Esophagus (tissue), 2 donors: ENCODE results near the gene FAM171A2. TPM values are rescaled to one million over a fixed set of nuclear protein-coding genes. Genes with fewer than 3 reads are reported as not detected.
"Not testable (repeated sequence)": the region's sequence is repeated elsewhere in the genome, so short reads cannot be mapped to it uniquely, and the experiment has no call there.

Source experiments
- H3K27ac ChIP-seq, 2 donors: one replicate each; pipeline ENCODE4 v1.5.1; 2013; ENCODE audit warnings: low read depth in 2 of 2, mild to moderate bottlenecking in 2 of 2, inconsistent platforms in 1 of 2, low read length in 1 of 2, moderate library complexity in 1 of 2
- H3K27me3 ChIP-seq, 2 donors: one replicate each; pipeline ENCODE4 v1.6.1; 2013; ENCODE audit warnings: low read length in 2 of 2, control low read depth in 1 of 2, mild to moderate bottlenecking in 1 of 2; ENCODE audit not compliant: insufficient read depth in 2 of 2, control insufficient read depth in 1 of 2
- H3K36me3 ChIP-seq, 2 donors: one replicate each; pipeline ENCODE4 v1.6.1; 2013; ENCODE audit warnings: low read length in 1 of 2; ENCODE audit not compliant: control insufficient read depth in 2 of 2, insufficient read depth in 2 of 2
- H3K4me1 ChIP-seq, 2 donors: one replicate each; pipeline ENCODE4 v1.6.1; 2013; ENCODE audit warnings: low read length in 1 of 2; ENCODE audit not compliant: control insufficient read depth in 2 of 2, insufficient read depth in 2 of 2
- H3K4me3 ChIP-seq, 2 donors: one replicate each; pipeline ENCODE4 v1.5.1; 2013; ENCODE audit warnings: low read length in 2 of 2, mild to moderate bottlenecking in 2 of 2, low read depth in 1 of 2, moderate library complexity in 1 of 2
- H3K9me3 ChIP-seq, 2 donors: one replicate each; pipeline ENCODE4 v1.6.1; 2013; ENCODE audit warnings: mild to moderate bottlenecking in 2 of 2, low read depth in 1 of 2, low read length in 1 of 2, moderate library complexity in 1 of 2; ENCODE audit not compliant: control insufficient read depth in 2 of 2, insufficient read depth in 1 of 2
- WGBS, 2 donors: extraction: QIAGEN DNeasy Blood & Tissue Kit; methylation state at CpG; one replicate each; pipeline ENCODE4 v1.1.7; 2013; 5-methylcytosine and 5-hydroxymethylcytosine counted together
- polyA plus RNA-seq, 2 donors: library from polyadenylated mRNA; stranded (reverse); fragments of 200-250 nt; gene quantifications; one replicate each; pipeline ENCODE4 v1.2.3, GENCODE V29; 2013
- donor health status: healthy with polysubstance abuse.
- donor health status: Bipolar disorder and iron deficiency.

Gene FAM171A2
- polyA plus RNA-seq, 2 donors = 1.2 to 2.2 TPM

DNA sequence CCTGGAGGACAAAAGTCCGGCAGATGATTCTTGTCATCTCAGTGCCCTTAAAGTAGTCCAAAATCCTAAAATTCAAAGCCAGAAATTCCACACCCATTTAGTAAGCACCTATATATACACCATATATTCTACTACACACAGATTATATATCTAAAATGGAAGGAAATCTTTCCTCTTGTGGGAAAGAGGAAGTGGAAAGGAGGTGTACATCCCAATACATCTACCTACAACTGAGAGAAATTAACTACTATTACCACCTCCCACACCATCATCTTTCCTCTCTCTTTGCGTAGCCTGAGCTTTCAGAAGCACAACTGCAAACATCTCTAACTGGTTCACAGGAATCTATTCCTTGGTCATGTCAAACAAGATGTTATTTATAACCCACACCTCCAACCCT, 31.2 kb upstream of the FAM171A2 start:
- peaks cover 14 to 20% of the 10 kb centered on the region in 2 donors for H3K36me3 ChIP-seq
- no peaks in the 10 kb centered on the region for H3K9me3 ChIP-seq
- H3K27ac ChIP-seq = no peak overlapping the region
- no peaks in the 10 kb centered on the region for H3K4me1 ChIP-seq
- no peaks in the 10 kb centered on the region for H3K27me3 ChIP-seq
- no peak overlapping the region for H3K4me3 ChIP-seq
- WGBS, 2 donors = 96 to 97% methylated on average over 2 of the region's 2 CpGs

DNA sequence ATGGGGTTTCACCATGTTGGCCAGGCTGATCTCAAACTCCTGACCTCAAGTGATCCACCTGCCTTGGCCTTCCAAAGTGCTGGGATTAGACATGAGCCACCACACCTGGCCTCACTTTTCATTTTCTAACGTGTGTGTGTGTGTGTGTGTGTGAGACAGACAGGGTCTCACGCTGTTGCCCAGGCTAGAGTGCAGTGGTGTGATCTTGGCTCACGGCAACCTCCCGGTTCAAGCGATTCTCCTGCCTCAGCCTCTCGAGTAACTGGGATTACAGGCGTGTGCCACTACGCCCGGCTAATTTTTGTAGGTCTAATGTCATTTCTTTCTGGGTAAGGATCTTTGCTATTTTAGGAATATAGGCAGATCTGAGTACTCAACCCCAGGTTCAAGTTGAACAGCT, 30.5 kb upstream of the FAM171A2 start:
- H3K27ac ChIP-seq = not testable (repeated sequence)
- peaks cover 8 to 15% of the 10 kb centered on the region in 2 donors for H3K36me3 ChIP-seq

DNA sequence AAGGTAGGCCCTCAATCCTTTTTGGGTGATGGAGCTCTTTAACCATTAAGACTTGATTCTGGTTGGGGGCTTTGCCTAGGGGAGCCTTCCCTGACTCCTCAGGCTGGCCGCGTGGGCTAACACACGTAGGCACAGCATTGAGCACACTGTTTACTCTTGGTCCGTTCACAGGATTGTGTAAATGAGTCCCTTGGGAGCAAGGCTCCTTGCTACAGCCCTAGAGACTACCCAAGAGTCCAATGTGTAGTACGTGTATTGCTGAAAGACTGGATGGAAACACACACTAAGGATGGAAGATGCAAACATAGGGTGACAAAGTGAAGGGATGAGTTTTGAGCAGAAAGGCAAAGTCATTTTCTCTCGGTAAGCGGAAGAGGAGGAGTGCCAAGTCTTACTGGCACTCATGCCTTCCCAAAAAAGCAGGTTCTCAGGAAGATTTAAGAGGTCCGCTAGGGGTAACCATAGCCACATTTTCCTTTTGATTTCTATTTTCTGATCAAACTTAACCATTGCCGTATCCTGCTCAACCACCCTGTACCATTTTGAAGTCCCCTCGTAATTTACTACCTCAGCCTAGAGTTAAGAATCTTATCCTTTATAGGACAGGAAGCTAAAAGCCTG, 26.7 kb upstream of the FAM171A2 start:
- no peaks in the 10 kb centered on the region for H3K36me3 ChIP-seq
- H3K9me3 ChIP-seq = no peaks in the 10 kb centered on the region
- no peak overlapping the region for H3K27ac ChIP-seq
- H3K4me1 ChIP-seq = peaks cover 5 to 7% of the 10 kb centered on the region in 2 donors
- 82 to 84% methylated on average over 10 of the region's 10 CpGs for WGBS, 2 donors
- no peak overlapping the region for H3K4me3 ChIP-seq
- H3K27me3 ChIP-seq = no peaks in the 10 kb centered on the region

More for the DNA sequence above, 30.5 kb upstream of the FAM171A2 start:
- not testable (repeated sequence) for H3K27me3 ChIP-seq, H3K4me1 ChIP-seq, H3K9me3 ChIP-seq, H3K4me3 ChIP-seq
- 93 to 96% methylated on average over 9 of the region's 9 CpGs for WGBS, 2 donors

DNA sequence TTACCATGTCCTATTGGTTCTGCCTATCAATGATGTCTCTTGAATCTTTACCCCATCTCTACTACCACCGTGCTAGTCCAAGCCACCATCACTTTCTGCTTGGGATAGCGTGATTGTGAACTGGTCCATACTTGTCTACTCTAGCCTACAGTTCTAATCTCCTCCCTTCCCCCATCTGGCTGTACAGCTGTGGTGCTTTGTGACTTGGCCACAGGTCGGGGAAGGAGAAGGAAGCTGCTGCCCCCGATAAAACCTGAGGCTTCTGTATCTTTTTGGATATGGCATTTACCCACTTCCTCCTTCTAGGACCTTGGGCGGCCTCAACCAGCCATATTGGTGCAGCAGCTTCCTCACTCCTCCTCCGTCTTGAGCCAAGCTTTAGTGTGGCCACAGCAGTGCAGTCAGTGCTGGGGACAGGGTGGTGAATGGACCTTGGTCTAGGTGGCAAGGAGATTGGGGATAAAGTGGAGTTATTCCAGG, 26.1 kb upstream of the FAM171A2 start:
- Histone ChIP-seq H3K27ac (no peak overlapping the region), H3K36me3 (no peaks in the 10 kb centered on the region), H3K27me3 (no peaks in the 10 kb centered on the region), H3K9me3 (no peaks in the 10 kb centered on the region), H3K4me3 (no peak overlapping the region), H3K4me1 (peaks cover 5 to 7% of the 10 kb centered on the region in 2 donors)
- WGBS, 2 donors = 69 to 77% methylated on average over 6 of the region's 6 CpGs

DNA sequence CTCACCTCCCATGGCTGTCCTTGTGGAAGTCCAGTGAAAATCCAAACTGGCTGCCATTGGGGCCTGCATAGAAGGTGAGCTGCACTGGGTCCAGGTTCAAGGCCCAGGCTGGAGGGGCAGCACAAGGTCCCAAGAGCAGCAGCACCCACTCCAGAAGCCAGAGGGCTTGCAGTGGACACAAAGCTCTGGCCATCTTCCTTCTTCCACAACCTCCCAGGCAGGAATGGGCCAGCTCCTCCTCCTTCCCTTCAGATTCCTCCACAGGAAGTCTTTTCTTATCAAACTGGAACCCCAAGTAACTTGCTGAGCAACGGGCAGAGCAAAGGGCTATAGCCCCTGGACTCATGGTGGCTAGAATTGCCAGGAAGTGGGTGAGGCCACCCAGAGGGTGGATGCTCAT, 25.6 kb upstream of the FAM171A2 start, which contains the start of gene ITGA2B:
TSS of gene ITGA2B (minus strand) at position 369 of the 400 bp plus-strand sequence. CDS start at position 193, 176 bp downstream.
- H3K4me3 ChIP-seq = no peak within 1 kb of the TSS
- H3K36me3 ChIP-seq = no peaks in the 10 kb centered on the region
- H3K27ac ChIP-seq = no peak within 1 kb of the TSS
- no peaks in the 10 kb centered on the region for H3K27me3 ChIP-seq
- H3K4me1 ChIP-seq = peaks cover 5 to 7% of the 10 kb centered on the region in 2 donors
- 38 to 45% methylated on average over 1 of the region's 1 CpG for WGBS, 2 donors
- H3K9me3 ChIP-seq = no peaks in the 10 kb centered on the region

DNA sequence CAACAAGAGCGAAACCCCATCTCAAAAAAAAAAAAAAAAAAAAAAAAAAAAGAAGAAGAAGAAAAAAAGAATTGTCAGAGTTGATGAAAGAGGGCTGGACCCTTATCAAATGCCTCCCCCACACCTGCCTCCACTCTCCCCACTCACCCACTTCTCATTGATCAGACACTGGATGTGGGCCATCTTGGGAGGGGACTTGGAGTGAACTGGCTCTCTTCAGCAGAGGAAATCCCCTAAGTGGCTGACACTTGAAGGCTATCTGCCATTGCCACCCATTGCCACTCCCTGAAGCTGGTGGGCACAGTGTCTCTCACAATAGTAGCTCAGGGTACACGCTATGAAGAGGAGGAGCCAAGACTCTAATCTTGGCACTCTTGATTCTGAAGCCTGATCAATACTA, 24.2 kb upstream of the FAM171A2 start:
- Histone ChIP-seq H3K36me3 (no peaks in the 10 kb centered on the region), H3K9me3 (no peaks in the 10 kb centered on the region), H3K27me3 (no peaks in the 10 kb centered on the region), H3K4me1 (peaks cover 5 to 7% of the 10 kb centered on the region in 2 donors), H3K4me3 (no peak overlapping the region), H3K27ac (no peak overlapping the region)
- WGBS, 2 donors = 85 to 90% methylated on average over 2 of the region's 2 CpGs

DNA sequence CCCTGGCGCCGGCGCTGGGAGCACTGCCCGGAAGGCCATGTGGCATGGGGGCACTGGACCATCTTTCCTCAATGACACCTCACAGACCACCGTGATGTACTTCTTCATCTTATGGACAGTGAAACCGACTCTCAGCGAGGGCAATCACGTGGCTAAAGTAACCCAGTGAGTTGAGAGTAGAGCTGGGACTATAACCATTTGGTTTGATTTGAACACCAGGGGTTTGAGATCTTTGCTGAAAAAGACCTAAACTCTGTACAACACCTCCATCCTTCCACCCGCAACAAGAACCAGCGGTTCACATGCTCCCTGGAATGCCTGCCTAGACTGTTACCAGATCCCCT, 22.5 kb upstream of the FAM171A2 start:
- WGBS, 2 donors = 38 to 45% methylated on average over 10 of the region's 10 CpGs
- Histone ChIP-seq H3K27me3 (no peaks in the 10 kb centered on the region), H3K4me3 (peak overlapping the region; percentile 41 to 56), H3K9me3 (no peaks in the 10 kb centered on the region), H3K27ac (no peak overlapping the region), H3K4me1 (peaks cover 5 to 7% of the 10 kb centered on the region in 2 donors), H3K36me3 (no peaks in the 10 kb centered on the region)

DNA sequence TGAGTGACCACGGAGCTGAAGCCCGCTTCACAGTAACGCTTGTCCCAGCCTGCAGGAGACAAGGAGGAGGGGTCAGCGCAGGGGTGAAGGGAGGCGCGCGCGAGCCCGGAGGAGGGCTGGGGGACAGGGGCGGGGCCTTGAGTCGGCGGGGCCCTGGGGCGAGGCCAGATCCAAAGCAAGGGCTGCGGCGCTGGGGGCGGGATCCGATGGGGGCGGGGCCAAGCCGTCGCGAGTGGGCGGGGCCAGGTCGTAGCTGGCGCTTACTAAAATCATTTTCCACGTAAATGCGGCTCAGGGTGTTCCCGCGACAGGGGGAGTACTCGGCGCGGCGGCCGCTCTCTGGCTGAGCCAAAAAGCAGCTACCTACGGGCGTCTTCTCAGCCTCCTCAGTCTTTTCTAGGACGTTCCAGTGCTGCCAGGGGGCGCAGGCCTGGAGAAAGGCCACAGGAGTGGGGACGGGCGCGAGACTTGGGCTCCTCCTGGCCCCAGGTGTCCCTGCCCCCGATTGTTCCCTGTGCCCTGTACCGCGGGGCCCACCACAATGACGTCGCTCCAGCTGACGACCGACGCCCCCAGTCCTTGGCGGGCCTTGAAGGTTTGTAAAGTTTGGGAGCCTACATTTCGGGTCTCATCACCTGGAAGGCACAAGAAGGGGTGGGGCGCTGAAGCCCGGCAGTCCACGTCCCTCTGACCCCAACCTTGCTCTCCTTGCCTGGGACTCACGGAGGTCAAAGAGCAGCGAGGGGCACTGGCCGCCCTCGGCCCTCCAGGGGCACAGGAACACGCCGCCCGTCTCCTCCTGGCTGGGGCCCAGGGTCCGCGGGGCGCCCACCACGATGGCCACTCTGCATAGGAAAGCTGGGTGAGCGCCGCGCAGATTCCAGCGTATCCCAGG, 21.9 kb upstream of the FAM171A2 start:
- Histone ChIP-seq H3K27ac (no peak overlapping the region), H3K9me3 (no peaks in the 10 kb centered on the region), H3K4me3 (peak overlapping the region; percentile 41 to 56), H3K27me3 (no peaks in the 10 kb centered on the region), H3K4me1 (peaks cover 5 to 7% of the 10 kb centered on the region in 2 donors), H3K36me3 (no peaks in the 10 kb centered on the region)
- WGBS, 2 donors = 5 to 6% methylated on average over 61 to 68 of the region's 68 CpGs

DNA sequence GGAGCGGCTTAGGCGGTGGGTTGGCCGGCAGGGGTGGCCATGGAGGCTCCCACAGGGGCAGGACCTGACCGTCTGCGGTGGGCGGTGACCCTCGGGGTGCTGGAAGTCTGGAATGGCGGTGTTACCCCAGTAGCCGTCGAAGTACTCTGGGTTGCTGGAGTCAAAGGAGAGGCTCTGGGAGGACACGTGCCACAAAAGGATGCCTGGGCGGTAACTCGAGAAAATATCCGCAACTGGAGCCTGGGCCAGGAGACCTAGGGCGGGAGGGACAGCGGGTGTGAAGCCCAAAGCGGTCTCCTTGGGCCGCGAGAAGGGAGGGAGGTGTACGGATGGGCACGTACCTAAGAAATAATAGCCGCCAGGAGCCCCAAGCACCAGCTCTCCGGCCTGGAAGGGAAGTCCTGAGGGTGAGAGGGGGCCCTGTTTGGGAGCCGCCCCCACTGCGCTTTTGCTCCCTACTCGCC, 21.2 kb upstream of the FAM171A2 start:
- H3K9me3 ChIP-seq = no peaks in the 10 kb centered on the region
- H3K27ac ChIP-seq = no peak overlapping the region
- 9 to 14% methylated on average over 25 to 26 of the region's 26 CpGs for WGBS, 2 donors
- H3K27me3 ChIP-seq = no peaks in the 10 kb centered on the region
- H3K36me3 ChIP-seq = no peaks in the 10 kb centered on the region
- H3K4me1 ChIP-seq = peaks cover 5 to 7% of the 10 kb centered on the region in 2 donors
- peak overlapping the region; percentile 39 to 56 for H3K4me3 ChIP-seq
